ENCODE measurements around the gene KIF16B.

DNA sequence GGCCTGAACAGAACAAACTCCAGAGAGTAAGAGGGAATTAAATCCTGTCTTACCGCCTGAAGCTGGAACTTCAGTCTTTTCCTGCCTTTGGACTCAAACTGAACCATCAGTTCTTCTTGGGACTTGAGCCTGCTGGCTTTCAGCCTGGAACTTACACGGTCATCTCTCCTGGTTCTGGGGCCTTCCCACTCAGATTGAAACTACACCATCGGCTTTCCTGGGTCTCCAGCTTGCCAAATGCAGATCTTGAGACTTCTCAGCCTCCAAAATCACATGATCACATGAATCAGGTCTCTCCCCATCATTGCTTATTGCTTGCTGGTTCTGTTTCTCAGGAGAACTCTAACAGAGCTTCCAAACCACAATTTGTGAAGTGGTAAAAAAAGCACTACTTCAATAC lies 276.3 kb downstream of the KIF16B start:
- TF ChIP-seq JUN (CRISPR knock-in tag; IDR thresholded peaks at IDR 0.05) (no peak), TARDBP (CRISPR knock-in tag; IDR thresholded peaks at IDR 0.05) (no peak), TEAD2 (CRISPR knock-in tag; IDR thresholded peaks at IDR 0.05) (no peak), EP300 (IDR thresholded peaks at IDR 0.05; ENCODE audit: low read depth in 2 of 2, low read length in 2 of 2) (no peak), EP300 (CRISPR knock-in tag; IDR thresholded peaks at IDR 0.05; ENCODE audit: borderline replicate concordance) (no peak), POLR2A (IDR thresholded peaks at IDR 0.05; ENCODE audit: insufficient read depth in 1 of 2, low read depth in 2 of 2, low read length in 2 of 2) (no peak), CEBPB (IDR thresholded peaks at IDR 0.05; ENCODE audit: borderline replicate concordance, low read depth, low read length) (no peak), ZNF121 (CRISPR knock-in tag; IDR thresholded peaks at IDR 0.05) (no peak), EZH2 (conservative IDR thresholded peaks at IDR 0.05; ENCODE audit: low read depth, low read length) (no peak), MED13 (CRISPR knock-in tag; IDR thresholded peaks at IDR 0.05) (no peak)
- TF ChIP-seq, protein P1, sequence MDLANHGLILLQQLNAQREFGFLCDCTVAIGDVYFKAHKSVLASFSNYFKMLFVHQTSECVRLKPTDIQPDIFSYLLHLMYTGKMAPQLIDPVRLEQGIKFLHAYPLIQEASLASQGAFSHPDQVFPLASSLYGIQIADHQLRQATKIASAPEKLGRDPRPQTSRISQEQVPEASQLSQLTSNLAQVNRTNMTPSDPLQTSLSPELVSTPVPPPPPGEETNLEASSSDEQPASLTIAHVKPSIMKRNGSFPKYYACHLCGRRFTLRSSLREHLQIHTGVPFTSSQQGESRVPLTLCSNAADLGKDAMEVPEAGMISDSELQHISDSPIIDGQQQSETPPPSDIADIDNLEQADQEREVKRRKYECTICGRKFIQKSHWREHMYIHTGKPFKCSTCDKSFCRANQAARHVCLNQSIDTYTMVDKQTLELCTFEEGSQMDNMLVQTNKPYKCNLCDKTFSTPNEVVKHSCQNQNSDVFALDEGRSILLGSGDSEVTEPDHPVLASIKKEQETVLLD (CRISPR knock-in tag; IDR thresholded peaks at IDR 0.05; ENCODE audit: low read depth) = no peak
- TF ChIP-seq, protein P2, sequence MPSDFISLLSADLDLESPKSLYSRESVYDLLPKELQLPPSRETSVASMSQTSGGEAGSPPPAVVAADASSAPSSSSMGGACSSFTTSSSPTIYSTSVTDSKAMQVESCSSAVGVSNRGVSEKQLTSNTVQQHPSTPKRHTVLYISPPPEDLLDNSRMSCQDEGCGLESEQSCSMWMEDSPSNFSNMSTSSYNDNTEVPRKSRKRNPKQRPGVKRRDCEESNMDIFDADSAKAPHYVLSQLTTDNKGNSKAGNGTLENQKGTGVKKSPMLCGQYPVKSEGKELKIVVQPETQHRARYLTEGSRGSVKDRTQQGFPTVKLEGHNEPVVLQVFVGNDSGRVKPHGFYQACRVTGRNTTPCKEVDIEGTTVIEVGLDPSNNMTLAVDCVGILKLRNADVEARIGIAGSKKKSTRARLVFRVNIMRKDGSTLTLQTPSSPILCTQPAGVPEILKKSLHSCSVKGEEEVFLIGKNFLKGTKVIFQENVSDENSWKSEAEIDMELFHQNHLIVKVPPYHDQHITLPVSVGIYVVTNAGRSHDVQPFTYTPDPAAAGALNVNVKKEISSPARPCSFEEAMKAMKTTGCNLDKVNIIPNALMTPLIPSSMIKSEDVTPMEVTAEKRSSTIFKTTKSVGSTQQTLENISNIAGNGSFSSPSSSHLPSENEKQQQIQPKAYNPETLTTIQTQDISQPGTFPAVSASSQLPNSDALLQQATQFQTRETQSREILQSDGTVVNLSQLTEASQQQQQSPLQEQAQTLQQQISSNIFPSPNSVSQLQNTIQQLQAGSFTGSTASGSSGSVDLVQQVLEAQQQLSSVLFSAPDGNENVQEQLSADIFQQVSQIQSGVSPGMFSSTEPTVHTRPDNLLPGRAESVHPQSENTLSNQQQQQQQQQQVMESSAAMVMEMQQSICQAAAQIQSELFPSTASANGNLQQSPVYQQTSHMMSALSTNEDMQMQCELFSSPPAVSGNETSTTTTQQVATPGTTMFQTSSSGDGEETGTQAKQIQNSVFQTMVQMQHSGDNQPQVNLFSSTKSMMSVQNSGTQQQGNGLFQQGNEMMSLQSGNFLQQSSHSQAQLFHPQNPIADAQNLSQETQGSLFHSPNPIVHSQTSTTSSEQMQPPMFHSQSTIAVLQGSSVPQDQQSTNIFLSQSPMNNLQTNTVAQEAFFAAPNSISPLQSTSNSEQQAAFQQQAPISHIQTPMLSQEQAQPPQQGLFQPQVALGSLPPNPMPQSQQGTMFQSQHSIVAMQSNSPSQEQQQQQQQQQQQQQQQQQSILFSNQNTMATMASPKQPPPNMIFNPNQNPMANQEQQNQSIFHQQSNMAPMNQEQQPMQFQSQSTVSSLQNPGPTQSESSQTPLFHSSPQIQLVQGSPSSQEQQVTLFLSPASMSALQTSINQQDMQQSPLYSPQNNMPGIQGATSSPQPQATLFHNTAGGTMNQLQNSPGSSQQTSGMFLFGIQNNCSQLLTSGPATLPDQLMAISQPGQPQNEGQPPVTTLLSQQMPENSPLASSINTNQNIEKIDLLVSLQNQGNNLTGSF (CRISPR knock-in tag; IDR thresholded peaks at IDR 0.05) = no peak
- TF ChIP-seq, protein P3, sequence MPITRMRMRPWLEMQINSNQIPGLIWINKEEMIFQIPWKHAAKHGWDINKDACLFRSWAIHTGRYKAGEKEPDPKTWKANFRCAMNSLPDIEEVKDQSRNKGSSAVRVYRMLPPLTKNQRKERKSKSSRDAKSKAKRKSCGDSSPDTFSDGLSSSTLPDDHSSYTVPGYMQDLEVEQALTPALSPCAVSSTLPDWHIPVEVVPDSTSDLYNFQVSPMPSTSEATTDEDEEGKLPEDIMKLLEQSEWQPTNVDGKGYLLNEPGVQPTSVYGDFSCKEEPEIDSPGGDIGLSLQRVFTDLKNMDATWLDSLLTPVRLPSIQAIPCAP (CRISPR knock-in tag; IDR thresholded peaks at IDR 0.05; ENCODE audit: low read depth) = no peak
